OCI-LY7 (cell line): Measurements from ENCODE around the gene PAX3. TPM values are rescaled to one million over a fixed set of nuclear protein-coding genes. Genes with fewer than 3 reads are reported as not detected.

Source experiments
- BruUV-seq: library from RNA; stranded (reverse); fragments of 400-500 nt; replicated peaks from 2 replicates; lab custom pipeline; 2021; lab: Mats Ljungman, UMichigan
- CTCF ChIA-PET: fragments of 300-600 bp; sonication (Branson Sonifier 250); formaldehyde crosslinking; loops from one replicate; lab custom pipeline; 2022; ENCODE audit warnings: antibody characterized with exemption; ENCODE audit not compliant: unreplicated experiment; lab: Charles Lee
- POLR2A ChIA-PET: fragments of 300-600 bp; sonication (Branson Sonifier 250); formaldehyde crosslinking; loops from one replicate; lab custom pipeline; 2022; ENCODE audit warnings: antibody characterized with exemption; lab: Charles Lee
- DNase-seq: peaks from one replicate; pipeline ENCODE4 v3.0.0-alpha.2; 2015; ENCODE audit warnings: low spot score
- H2AFZ ChIP-seq: fragments of 200-600 bp; sonication (generic), shearing (Covaris generic); 2 replicates; pipeline ENCODE4 v1.6.1; 2014; ENCODE audit warnings: mild to moderate bottlenecking, antibody characterized with exemption, low read length, moderate library complexity
- H3K27ac ChIP-seq: fragments of 200-600 bp; sonication (generic); 2 replicates; pipeline ENCODE4 v1.5.1; 2014; ENCODE audit warnings: mixed run types, low read depth, mild to moderate bottlenecking, moderate library complexity, low read length, inconsistent platforms; ENCODE audit not compliant: poor library complexity, severe bottlenecking
- H3K36me3 ChIP-seq: fragments of 200-600 bp; sonication (generic); 2 replicates; pipeline ENCODE4 v1.6.1; 2014; ENCODE audit warnings: mild to moderate bottlenecking, antibody characterized with exemption, low read length, moderate library complexity, mixed read lengths; ENCODE audit not compliant: insufficient read depth
- H3K4me1 ChIP-seq: fragments of 200-600 bp; sonication (generic); 2 replicates; pipeline ENCODE4 v1.5.1; 2014; ENCODE audit warnings: mild to moderate bottlenecking, low read length; ENCODE audit not compliant: insufficient read depth, poor library complexity, severe bottlenecking
- H3K4me2 ChIP-seq: fragments of 200-600 bp; sonication (generic); 2 replicates; pipeline ENCODE4 v1.6.1; 2014; ENCODE audit warnings: mild to moderate bottlenecking, low read length
- H3K4me3 ChIP-seq: fragments of 200-600 bp; sonication (generic); 2 replicates; pipeline ENCODE4 v1.5.1; 2014; ENCODE audit warnings: mild to moderate bottlenecking, low read depth, low read length; ENCODE audit not compliant: poor library complexity, severe bottlenecking
- H3K79me2 ChIP-seq: fragments of 200-600 bp; sonication (generic); 2 replicates; pipeline ENCODE4 v1.6.1; 2016; ENCODE audit warnings: low read depth, mild to moderate bottlenecking, low read length, moderate library complexity, mixed read lengths; ENCODE audit not compliant: insufficient read depth
- H3K9me2 ChIP-seq: fragments of 200-600 bp; sonication (generic); 2 replicates; pipeline ENCODE4 v1.6.1; 2016; ENCODE audit warnings: mild to moderate bottlenecking, low read length, mixed read lengths; ENCODE audit not compliant: insufficient read depth
- H3K9me3 ChIP-seq: fragments of 200-600 bp; sonication (generic); 2 replicates; pipeline ENCODE4 v1.6.1; 2014; ENCODE audit warnings: mild to moderate bottlenecking, mixed run types, low read length, mixed read lengths
- H4K20me1 ChIP-seq: fragments of 200-600 bp; sonication (generic); 2 replicates; pipeline ENCODE4 v1.6.1; 2014; ENCODE audit warnings: mild to moderate bottlenecking, antibody characterized with exemption, low read length, moderate library complexity, mixed read lengths; ENCODE audit not compliant: insufficient read depth
- EZH2phosphoT487 ChIP-seq: fragments of 200-600 bp; sonication (generic); IDR thresholded peaks from 2 replicates; pipeline ENCODE4 v1.6.1; 2018; ENCODE audit warnings: low read depth, borderline replicate concordance, mild to moderate bottlenecking, mixed run types, antibody characterized with exemption, low read length, moderate library complexity, mixed read lengths
- intact Hi-C: fragments of 100-400 bp; cut with micrococcal nuclease; formaldehyde crosslinking; loops from one replicate; pipeline ENCODE4 v1.10.0; 2022; ENCODE audit not compliant: unreplicated experiment
- total RNA-seq, 2 experiments: library from RNA; depleted of rRNA in 1 of 2; stranded (reverse); fragments of >200 nt in 1 of 2; shearing (Covaris generic) in 1 of 2; gene quantifications; 2 replicates each; pipeline ENCODE4 v1.2.3, GENCODE V29; 2014 to 2022
- TF ChIP-seq, protein P1 (sequence below): fragments of 200-600 bp; sonication (generic); conservative IDR thresholded peaks from 2 replicates; pipeline ENCODE4 v1.5.1; 2014; ENCODE audit warnings: mild to moderate bottlenecking, antibody characterized with exemption, low read length, moderate library complexity, mixed read lengths

The PAX3 gene
- total RNA-seq, 2 experiments from 2014 or later: not detected

GRCh38 chr2:222248256-222248655, 50.5 kb downstream of the PAX3 start:
- Histone ChIP-seq H3K4me2 (no peak overlapping the region), H3K4me1 (no peaks in the 10 kb centered on the region), H3K9me3 (no peaks in the 10 kb centered on the region), H4K20me1 (no peaks in the 10 kb centered on the region), H3K27ac (no peak overlapping the region), H3K79me2 (no peaks in the 10 kb centered on the region), H3K9me2 (no peaks in the 10 kb centered on the region), H2AFZ (no peak overlapping the region), H3K36me3 (no peaks in the 10 kb centered on the region), H3K4me3 (no peak overlapping the region)
- ChIA-PET POLR2A (no interaction called here), CTCF (no interaction called here)
- BruUV-seq: no TSS peak
- intact Hi-C loops: no loop called here
- no peak for DNase-seq
- TF ChIP-seq, protein P1, sequence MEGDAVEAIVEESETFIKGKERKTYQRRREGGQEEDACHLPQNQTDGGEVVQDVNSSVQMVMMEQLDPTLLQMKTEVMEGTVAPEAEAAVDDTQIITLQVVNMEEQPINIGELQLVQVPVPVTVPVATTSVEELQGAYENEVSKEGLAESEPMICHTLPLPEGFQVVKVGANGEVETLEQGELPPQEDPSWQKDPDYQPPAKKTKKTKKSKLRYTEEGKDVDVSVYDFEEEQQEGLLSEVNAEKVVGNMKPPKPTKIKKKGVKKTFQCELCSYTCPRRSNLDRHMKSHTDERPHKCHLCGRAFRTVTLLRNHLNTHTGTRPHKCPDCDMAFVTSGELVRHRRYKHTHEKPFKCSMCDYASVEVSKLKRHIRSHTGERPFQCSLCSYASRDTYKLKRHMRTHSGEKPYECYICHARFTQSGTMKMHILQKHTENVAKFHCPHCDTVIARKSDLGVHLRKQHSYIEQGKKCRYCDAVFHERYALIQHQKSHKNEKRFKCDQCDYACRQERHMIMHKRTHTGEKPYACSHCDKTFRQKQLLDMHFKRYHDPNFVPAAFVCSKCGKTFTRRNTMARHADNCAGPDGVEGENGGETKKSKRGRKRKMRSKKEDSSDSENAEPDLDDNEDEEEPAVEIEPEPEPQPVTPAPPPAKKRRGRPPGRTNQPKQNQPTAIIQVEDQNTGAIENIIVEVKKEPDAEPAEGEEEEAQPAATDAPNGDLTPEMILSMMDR: no peak
- TF ChIP-seq EZH2phosphoT487: no peak

DNA sequence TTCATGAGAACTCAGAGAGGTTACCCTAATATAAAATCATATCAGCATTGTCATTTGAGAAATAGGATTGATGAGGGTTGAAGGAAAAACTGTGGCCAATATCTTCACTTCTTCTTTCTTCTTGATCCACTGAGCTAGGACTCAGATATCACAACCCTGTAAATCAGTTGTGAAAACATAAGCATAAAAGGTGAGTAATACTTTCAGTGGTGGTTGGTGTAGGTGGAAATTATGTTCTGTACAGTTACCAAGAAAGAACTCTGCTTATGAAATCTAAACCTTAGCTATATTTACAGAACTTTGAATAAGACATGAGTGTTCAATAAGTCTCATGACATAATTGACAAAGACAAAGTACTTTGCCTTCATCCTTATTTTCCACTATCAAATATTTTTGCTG, 56.3 kb downstream of the PAX3 start:
- TF ChIP-seq, protein P1: no peak
- TF ChIP-seq EZH2phosphoT487: no peak
- intact Hi-C loops: no loop called here
- Histone ChIP-seq H3K36me3 (no peaks in the 10 kb centered on the region), H3K4me3 (no peak overlapping the region), H3K79me2 (no peaks in the 10 kb centered on the region), H4K20me1 (no peaks in the 10 kb centered on the region), H3K9me2 (no peaks in the 10 kb centered on the region), H3K4me1 (no peaks in the 10 kb centered on the region), H3K9me3 (no peaks in the 10 kb centered on the region), H3K27ac (no peak overlapping the region), H2AFZ (no peak overlapping the region), H3K4me2 (no peak overlapping the region)
- ChIA-PET POLR2A (no interaction called here), CTCF (no interaction called here)
- no peak for DNase-seq
- BruUV-seq: no TSS peak

DNA sequence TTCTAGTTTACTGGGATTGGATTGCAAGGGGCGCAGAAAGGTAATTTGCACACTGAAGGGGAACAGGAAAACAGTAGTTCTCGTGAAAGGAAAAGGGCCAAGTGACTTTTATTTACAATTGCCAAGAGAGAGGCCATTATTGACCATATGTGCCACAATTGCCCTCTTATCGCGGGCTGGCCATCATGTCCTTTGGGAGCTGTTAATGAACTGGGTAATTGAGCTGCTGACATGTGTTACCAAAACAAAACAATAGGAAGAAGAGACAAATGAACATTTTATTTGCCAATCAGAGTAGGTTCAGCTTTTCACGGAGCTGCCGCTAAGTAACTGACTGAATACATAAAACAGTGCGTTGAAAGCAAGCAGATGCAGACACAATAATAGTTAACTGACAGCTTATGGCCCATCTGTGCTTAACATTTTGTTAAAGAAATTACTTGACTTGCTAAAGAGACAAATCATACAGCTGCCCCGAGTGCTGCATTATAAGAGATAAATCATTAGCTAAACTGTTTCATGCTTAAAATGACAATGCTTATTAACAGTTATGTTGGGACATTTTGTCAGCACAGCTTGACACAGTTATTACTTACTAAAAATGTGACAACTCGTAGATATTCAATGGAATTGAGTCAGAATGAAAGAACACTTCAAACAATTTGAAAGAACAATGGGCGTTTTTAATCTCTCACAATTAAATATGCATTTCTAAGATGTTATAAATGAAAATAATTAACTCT, 57.5 kb downstream of the PAX3 start:
- Histone ChIP-seq H3K36me3 (no peaks in the 10 kb centered on the region), H3K79me2 (no peaks in the 10 kb centered on the region), H3K9me2 (no peaks in the 10 kb centered on the region), H3K4me2 (no peak overlapping the region), H3K9me3 (no peaks in the 10 kb centered on the region), H3K4me3 (no peak overlapping the region), H4K20me1 (no peaks in the 10 kb centered on the region), H3K4me1 (no peaks in the 10 kb centered on the region), H3K27ac (no peak overlapping the region), H2AFZ (no peak overlapping the region)
- no peak for TF ChIP-seq EZH2phosphoT487
- TF ChIP-seq, protein P1: no peak
- DNase-seq: no peak
- no TSS peak for BruUV-seq
- CTCF ChIA-PET: no interaction called here
- POLR2A ChIA-PET: interaction anchor here (0.8 kb wide), 1 partner anchor 13 kb away, joined by 3 read pairs; no protein-coding TSS in a partner anchor
- intact Hi-C loops: no loop called here
